Breast epithelium (tissue), 4 donors: ENCODE results near the gene EFL1. TPM values are rescaled to one million over a fixed set of nuclear protein-coding genes. Genes with fewer than 3 reads are reported as not detected.

Experiments used
- DNase-seq, 2 donors: peaks; one replicate each; pipeline ENCODE4 v3.0.0-alpha.2; 2019; ENCODE audit warnings: low spot score in 2 of 2
- H3K27ac ChIP-seq, 2 donors: fragments of 200-600 bp; sonication (generic) in 1 of 2; one replicate each; pipeline ENCODE4 v1.5.1; 2016 to 2019; ENCODE audit warnings: mild to moderate bottlenecking in 1 of 2
- H3K27me3 ChIP-seq, 2 donors: fragments of 200-600 bp; sonication (generic) in 1 of 2; one replicate each; pipeline versions ENCODE4 v1.5.1 to v1.6.0; 2017 to 2019; ENCODE audit warnings: control low read depth in 1 of 2, mild to moderate bottlenecking in 1 of 2
- H3K36me3 ChIP-seq: fragments of 200-600 bp; one replicate; pipeline ENCODE4 v1.5.1; 2019
- H3K4me1 ChIP-seq, 2 donors: fragments of 200-600 bp; sonication (generic); one replicate each; pipeline ENCODE4 v1.5.1; 2016 to 2019; ENCODE audit warnings: control low read depth in 1 of 2
- H3K4me3 ChIP-seq, 3 donors: fragments of 200-600 bp; sonication (generic); 1 replicate in 2 of 3; 2 replicates in 1 of 3; pipeline ENCODE4 v1.5.1; 2016 to 2019; ENCODE audit warnings: mild to moderate bottlenecking in 3 of 3, moderate library complexity in 2 of 3
- H3K9me3 ChIP-seq, 2 donors: fragments of 200-600 bp; sonication (generic) in 1 of 2; one replicate each; pipeline ENCODE4 v1.5.1; 2016 to 2019; ENCODE audit warnings: control low read depth in 1 of 2
- CTCF ChIP-seq, 3 donors: fragments of 450-650 bp; IDR thresholded peaks; one replicate each; pipeline ENCODE4 v1.5.1; 2016 to 2017; ENCODE audit warnings: antibody characterized with exemption in 3 of 3, mild to moderate bottlenecking in 3 of 3, moderate library complexity in 3 of 3
- POLR2A ChIP-seq: fragments of 450-650 bp; IDR thresholded peaks from one replicate; pipeline ENCODE4 v1.6.1; 2016; ENCODE audit warnings: antibody characterized with exemption, mild to moderate bottlenecking, moderate library complexity
- POLR2AphosphoS5 ChIP-seq, 3 donors: sonication (generic); formaldehyde crosslinking; IDR thresholded peaks; one replicate each; pipeline ENCODE4 v1.6.1; 2017; ENCODE audit warnings: antibody characterized with exemption in 3 of 3
- intact Hi-C: fragments of 100-400 bp; cut with DNase I; formaldehyde crosslinking; loops from one replicate; pipeline ENCODE4 v1.15.1; 2023; ENCODE audit warnings: low total_unique reads
- total RNA-seq, 3 donors: library from RNA; depleted of rRNA; stranded (reverse); fragments of >200 nt; gene quantifications; one replicate each; pipeline ENCODE4 v1.1.0, GENCODE V29; 2016

Gene EFL1
- total RNA-seq, 3 donors from 2014 or later, result 12.5 to 23.7 (median 22.9) TPM

GRCh38 chr15:82129761-82130160 is 132.8 kb downstream of the EFL1 start:
- Histone ChIP-seq H3K27me3 (no peaks in the 10 kb centered on the region), H3K4me3 (no peak overlapping the region), H3K36me3 (no peaks in the 10 kb centered on the region), H3K9me3 (no peaks in the 10 kb centered on the region), H3K27ac (no peak overlapping the region), H3K4me1 (no peaks in the 10 kb centered on the region)
- intact Hi-C loops, result no loop called here
- DNase-seq, result no peak
- no peak for TF ChIP-seq CTCF (IDR thresholded peaks at IDR 0.05)
- no peak for TF ChIP-seq POLR2AphosphoS5 (IDR thresholded peaks at IDR 0.05)
- no peak for TF ChIP-seq POLR2A

- no peak for DNase-seq
- no peak overlapping the region for H3K4me3 ChIP-seq
- no peaks in the 10 kb centered on the region for H3K36me3 ChIP-seq
- TF ChIP-seq CTCF (IDR thresholded peaks at IDR 0.05), result no peak
- no peak overlapping the region for H3K27ac ChIP-seq
- intact Hi-C loops, result no loop called here
- H3K9me3 ChIP-seq, result no peaks in the 10 kb centered on the region
- H3K27me3 ChIP-seq, result no peaks in the 10 kb centered on the region
- no peaks in the 10 kb centered on the region for H3K4me1 ChIP-seq
Measured at GRCh38 chr15:82129149-82129692, 133.3 kb downstream of the EFL1 start.

GRCh38 chr15:82128401-82129148 is 134.0 kb downstream of the EFL1 start:
- Histone ChIP-seq H3K27ac (no peak overlapping the region), H3K4me3 (no peak overlapping the region), H3K4me1 (no peaks in the 10 kb centered on the region), H3K36me3 (no peaks in the 10 kb centered on the region), H3K27me3 (no peaks in the 10 kb centered on the region), H3K9me3 (no peaks in the 10 kb centered on the region)
- intact Hi-C loops, result no loop called here
- DNase-seq, result no peak
- no peak for TF ChIP-seq POLR2A
- no peak for TF ChIP-seq CTCF (IDR thresholded peaks at IDR 0.05)

- DNase-seq, result no peak
- H3K9me3 ChIP-seq, result no peaks in the 10 kb centered on the region
- H3K4me1 ChIP-seq, result no peaks in the 10 kb centered on the region
- H3K4me3 ChIP-seq, result no peak overlapping the region
- intact Hi-C loops, result no loop called here
- no peaks in the 10 kb centered on the region for H3K27me3 ChIP-seq
- no peak for TF ChIP-seq CTCF (IDR thresholded peaks at IDR 0.05)
- TF ChIP-seq POLR2AphosphoS5 (IDR thresholded peaks at IDR 0.05), result no peak
- TF ChIP-seq POLR2A, result no peak
- H3K27ac ChIP-seq, result no peak overlapping the region
- H3K36me3 ChIP-seq, result no peaks in the 10 kb centered on the region
Measured at GRCh38 chr15:82127581-82127980, 135.0 kb downstream of the EFL1 start.

GRCh38 chr15:82126346-82126745 is 136.2 kb downstream of the EFL1 start:
- no peak overlapping the region for H3K4me3 ChIP-seq
- H3K27me3 ChIP-seq, result no peaks in the 10 kb centered on the region
- DNase-seq, result no peak
- H3K9me3 ChIP-seq, result no peaks in the 10 kb centered on the region
- intact Hi-C loops, result no loop called here
- H3K36me3 ChIP-seq, result no peaks in the 10 kb centered on the region
- H3K27ac ChIP-seq, result no peak overlapping the region
- H3K4me1 ChIP-seq, result no peaks in the 10 kb centered on the region
- TF ChIP-seq CTCF (IDR thresholded peaks at IDR 0.05) (no peak), POLR2A (no peak), POLR2AphosphoS5 (IDR thresholded peaks at IDR 0.05) (no peak)
